Panc1 (cell line): ENCODE measurements around the gene MOV10L1.

Source experiments
- CTCF ChIP-seq: fragments of 450-650 bp; IDR thresholded peaks from 2 replicates; pipeline ENCODE4 v1.5.1; 2017; ENCODE audit warnings: mild to moderate bottlenecking
- POLR2AphosphoS5 ChIP-seq: IDR thresholded peaks from 2 replicates; pipeline ENCODE4 v1.6.1; 2012; ENCODE audit warnings: mild to moderate bottlenecking, low read depth, low read length, moderate library complexity
- SIN3A ChIP-seq: IDR thresholded peaks from 2 replicates; pipeline ENCODE4 v1.6.1; 2012; ENCODE audit warnings: low read depth, mild to moderate bottlenecking, low read length, moderate library complexity, borderline replicate concordance; ENCODE audit not compliant: insufficient read depth

GRCh38 chr22:50070366-50070765 lies 19.4 kb upstream of the MOV10L1 start:
- TF ChIP-seq POLR2AphosphoS5 (no peak), CTCF (no peak), SIN3A (no peak)
